Right atrium auricular region (tissue), 2 donors: ENCODE results near the gene CRTAC1. TPM values are rescaled to one million over a fixed set of nuclear protein-coding genes. Genes with fewer than 3 reads are reported as not detected.

ENCODE experiments used
- DNase-seq: peaks from one replicate; pipeline ENCODE4 v3.0.0-alpha.2; 2019; ENCODE audit warnings: low spot score
- H3K27ac ChIP-seq, 2 donors: fragments of 200-600 bp; sonication (generic); 1 replicate in 1 of 2; 2 replicates in 1 of 2; pipeline ENCODE4 v1.5.1; 2016 to 2019
- H3K27me3 ChIP-seq, 2 donors: fragments of 200-600 bp; sonication (generic); one replicate each; pipeline versions ENCODE4 v1.5.1 to v1.6.0; 2017 to 2019
- H3K36me3 ChIP-seq: fragments of 200-600 bp; sonication (generic); one replicate; pipeline ENCODE4 v1.5.1; 2016
- H3K4me1 ChIP-seq, 2 donors: fragments of 200-600 bp; sonication (generic); one replicate each; pipeline versions ENCODE4 v1.5.1 to v1.6.0; 2017 to 2019
- H3K4me3 ChIP-seq, 2 donors: fragments of 200-600 bp; sonication (generic); 1 replicate in 1 of 2; 2 replicates in 1 of 2; pipeline ENCODE4 v1.5.1; 2017 to 2019; ENCODE audit warnings: mild to moderate bottlenecking in 1 of 2, moderate library complexity in 1 of 2
- H3K9me3 ChIP-seq, 2 donors: fragments of 200-600 bp; sonication (generic); one replicate each; pipeline ENCODE4 v1.5.1; 2019
- total RNA-seq, 2 donors: library from RNA; depleted of rRNA; stranded (reverse); fragments of >200 nt; gene quantifications; one replicate each; pipeline ENCODE4 v1.1.0, GENCODE V29; 2016
- TF ChIP-seq, protein P1 (sequence below), 2 donors: fragments of 200-600 bp; sonication (generic); IDR thresholded peaks; one replicate each; pipeline ENCODE4 v1.5.1; 2019; ENCODE audit warnings: antibody characterized with exemption in 2 of 2

The CRTAC1 gene
- total RNA-seq, 2 donors from 2014 or later, result 3.5 to 5.6 TPM

DNA sequence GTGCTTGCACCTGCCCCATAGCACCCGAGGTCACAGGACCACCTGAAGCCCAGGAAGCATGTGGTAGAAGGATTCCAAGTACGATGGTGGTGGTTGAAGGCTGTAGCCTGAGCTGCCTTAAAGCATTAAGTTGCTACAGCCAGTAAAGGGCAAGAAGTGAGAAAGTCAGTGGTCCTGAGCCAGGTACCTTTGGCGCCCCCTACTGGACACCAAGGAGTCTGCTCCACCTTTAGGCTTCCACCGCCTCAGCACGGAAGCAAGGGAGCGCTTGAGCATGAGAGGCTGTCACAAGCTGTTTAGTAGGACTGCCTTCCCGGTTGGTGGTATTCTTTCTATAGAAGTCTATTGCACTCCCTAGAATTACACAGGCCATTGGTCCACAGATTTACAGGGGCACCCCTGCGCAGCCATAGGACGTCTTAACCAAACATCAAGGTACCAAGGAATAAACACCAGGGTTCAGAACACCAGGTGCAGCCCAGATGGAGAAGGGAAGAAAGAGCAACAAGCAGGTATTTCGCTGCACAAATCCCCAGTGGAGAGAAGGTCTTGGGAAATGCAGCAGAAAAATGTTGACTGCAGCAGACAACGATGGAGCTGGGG lies 2.2 kb downstream of the CRTAC1 start:
- peaks cover 0 to 22% of the 10 kb centered on the region in 2 donors for H3K4me1 ChIP-seq
- DNase-seq, result peak; percentile 63
- no peaks in the 10 kb centered on the region for H3K36me3 ChIP-seq
- no peak overlapping the region for H3K4me3 ChIP-seq
- H3K27ac ChIP-seq, result no peak overlapping the region
- TF ChIP-seq, protein P1, sequence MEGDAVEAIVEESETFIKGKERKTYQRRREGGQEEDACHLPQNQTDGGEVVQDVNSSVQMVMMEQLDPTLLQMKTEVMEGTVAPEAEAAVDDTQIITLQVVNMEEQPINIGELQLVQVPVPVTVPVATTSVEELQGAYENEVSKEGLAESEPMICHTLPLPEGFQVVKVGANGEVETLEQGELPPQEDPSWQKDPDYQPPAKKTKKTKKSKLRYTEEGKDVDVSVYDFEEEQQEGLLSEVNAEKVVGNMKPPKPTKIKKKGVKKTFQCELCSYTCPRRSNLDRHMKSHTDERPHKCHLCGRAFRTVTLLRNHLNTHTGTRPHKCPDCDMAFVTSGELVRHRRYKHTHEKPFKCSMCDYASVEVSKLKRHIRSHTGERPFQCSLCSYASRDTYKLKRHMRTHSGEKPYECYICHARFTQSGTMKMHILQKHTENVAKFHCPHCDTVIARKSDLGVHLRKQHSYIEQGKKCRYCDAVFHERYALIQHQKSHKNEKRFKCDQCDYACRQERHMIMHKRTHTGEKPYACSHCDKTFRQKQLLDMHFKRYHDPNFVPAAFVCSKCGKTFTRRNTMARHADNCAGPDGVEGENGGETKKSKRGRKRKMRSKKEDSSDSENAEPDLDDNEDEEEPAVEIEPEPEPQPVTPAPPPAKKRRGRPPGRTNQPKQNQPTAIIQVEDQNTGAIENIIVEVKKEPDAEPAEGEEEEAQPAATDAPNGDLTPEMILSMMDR (IDR thresholded peaks at IDR 0.05), result peak; percentile 61 to 86
- H3K9me3 ChIP-seq, result no peaks in the 10 kb centered on the region
- H3K27me3 ChIP-seq, result peaks cover 0 to 3% of the 10 kb centered on the region in 2 donors

DNA sequence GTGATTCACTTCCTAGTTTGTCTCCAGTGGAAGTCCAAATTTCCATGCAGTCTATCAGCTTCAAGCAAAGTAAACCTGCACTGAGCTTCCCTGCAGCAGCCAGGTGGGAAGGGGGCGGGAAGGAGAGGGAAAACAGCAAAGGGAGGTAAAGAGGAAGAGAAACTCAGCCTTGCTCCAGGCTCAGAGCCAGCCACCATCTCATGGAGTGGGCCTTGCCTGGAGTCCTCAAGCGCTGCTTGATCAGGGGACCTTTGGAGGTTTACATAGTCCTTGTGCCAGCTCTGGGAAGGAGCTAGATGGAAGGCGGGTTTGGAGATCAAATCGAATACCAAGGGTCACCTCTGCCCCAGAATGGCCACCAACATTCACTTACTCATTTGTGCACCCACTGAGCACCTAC lies 7.4 kb downstream of the CRTAC1 start:
- H3K36me3 ChIP-seq, result no peaks in the 10 kb centered on the region
- DNase-seq, result no peak
- H3K27ac ChIP-seq, result no peak overlapping the region
- no peaks in the 10 kb centered on the region for H3K4me1 ChIP-seq
- TF ChIP-seq, protein P1 (IDR thresholded peaks at IDR 0.05), result no peak
- no peaks in the 10 kb centered on the region for H3K9me3 ChIP-seq
- H3K4me3 ChIP-seq, result no peak overlapping the region
- H3K27me3 ChIP-seq, result peaks cover 0 to 3% of the 10 kb centered on the region in 2 donors

DNA sequence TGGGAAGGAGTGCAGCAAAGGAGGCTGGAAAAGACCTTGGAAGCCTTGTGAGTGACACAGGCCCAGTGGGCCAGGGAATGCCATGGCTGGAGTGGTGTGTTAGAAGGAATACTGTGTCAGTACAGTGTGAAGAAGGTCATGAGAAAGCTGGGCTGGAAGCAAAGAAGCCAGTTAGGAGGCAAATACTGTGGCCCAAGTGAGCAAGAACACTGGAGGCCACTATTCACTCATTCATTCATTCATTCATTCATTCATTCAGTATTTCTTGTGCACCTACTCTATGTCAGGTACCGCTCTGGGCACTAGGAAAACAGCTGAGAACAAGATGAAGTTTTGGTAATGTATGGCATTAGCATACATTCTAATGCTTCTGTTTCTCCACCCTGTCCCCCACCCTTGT lies 9.6 kb downstream of the CRTAC1 start:
- TF ChIP-seq, protein P1 (IDR thresholded peaks at IDR 0.05), result no peak
- Histone ChIP-seq H3K4me3 (no peak overlapping the region), H3K9me3 (no peaks in the 10 kb centered on the region), H3K27ac (no peak overlapping the region), H3K4me1 (no peaks in the 10 kb centered on the region), H3K27me3 (no peaks in the 10 kb centered on the region), H3K36me3 (no peaks in the 10 kb centered on the region)
- DNase-seq, result no peak

DNA sequence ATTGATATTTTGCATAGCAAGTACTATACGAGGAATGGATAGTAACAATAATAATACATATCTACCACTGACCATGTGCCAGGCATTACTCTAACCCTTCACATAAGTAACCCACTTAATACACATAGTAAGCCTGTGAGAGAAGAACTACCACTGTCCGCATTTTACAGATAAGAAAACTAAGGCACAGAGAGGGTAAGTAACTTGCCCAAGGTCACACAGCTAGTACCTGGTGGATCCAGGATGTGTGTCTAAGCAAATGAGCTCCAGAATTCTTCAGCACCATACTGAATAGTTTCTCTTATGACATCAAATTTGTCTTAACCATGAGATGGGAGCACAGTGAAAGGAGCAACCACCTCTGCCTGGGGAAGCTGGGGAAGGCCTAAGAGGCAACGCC lies 10.2 kb downstream of the CRTAC1 start:
- no peak for DNase-seq
- no peaks in the 10 kb centered on the region for H3K36me3 ChIP-seq
- H3K4me3 ChIP-seq, result no peak overlapping the region
- TF ChIP-seq, protein P1 (IDR thresholded peaks at IDR 0.05), result no peak
- H3K27me3 ChIP-seq, result no peaks in the 10 kb centered on the region
- no peaks in the 10 kb centered on the region for H3K9me3 ChIP-seq
- no peaks in the 10 kb centered on the region for H3K4me1 ChIP-seq
- no peak overlapping the region for H3K27ac ChIP-seq

DNA sequence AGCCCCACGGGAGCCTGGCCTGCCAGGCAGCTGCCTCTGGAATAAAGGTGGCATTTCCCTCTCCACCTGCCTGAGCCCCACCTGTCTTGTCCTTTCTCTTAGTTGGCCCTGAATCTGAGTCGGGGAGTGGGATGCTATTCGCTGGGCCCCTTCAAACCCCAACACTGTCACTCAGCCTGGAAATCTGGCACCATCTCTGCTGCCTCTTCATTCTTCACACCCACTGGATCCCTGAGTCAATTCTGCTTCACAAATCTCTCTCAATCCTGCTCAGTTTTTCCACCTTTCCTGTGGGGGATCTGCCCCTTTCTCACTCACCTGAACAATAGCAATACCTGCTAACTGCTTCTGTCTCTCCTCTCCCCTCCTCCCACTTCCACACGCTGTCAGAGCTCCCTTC lies 10.6 kb downstream of the CRTAC1 start:
- no peak overlapping the region for H3K4me3 ChIP-seq
- TF ChIP-seq, protein P1 (IDR thresholded peaks at IDR 0.05), result no peak
- H3K9me3 ChIP-seq, result no peaks in the 10 kb centered on the region
- H3K27ac ChIP-seq, result no peak overlapping the region
- H3K27me3 ChIP-seq, result no peaks in the 10 kb centered on the region
- H3K4me1 ChIP-seq, result no peaks in the 10 kb centered on the region
- DNase-seq, result no peak
- H3K36me3 ChIP-seq, result no peaks in the 10 kb centered on the region
